ENCODE data around the gene FOXN3.

DNA sequence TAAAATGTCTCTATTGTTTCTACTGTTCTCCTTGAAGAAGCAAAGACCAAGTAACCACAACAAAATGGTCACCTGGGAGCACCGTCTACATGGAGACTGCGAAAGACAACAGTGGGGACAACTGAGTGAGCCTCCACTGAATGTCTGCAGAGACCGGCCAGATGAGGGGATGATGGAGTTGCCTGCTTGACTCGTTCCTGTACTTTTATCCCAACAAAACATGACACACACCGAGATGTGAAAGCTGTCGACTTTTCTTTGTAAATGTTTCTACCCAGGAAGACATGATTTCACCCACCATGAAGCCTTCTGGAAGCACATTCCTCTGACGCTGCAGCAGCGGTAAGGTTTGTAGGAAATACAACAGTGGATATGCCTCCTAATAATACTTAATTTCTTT lies 66.9 kb downstream of the FOXN3 start:
- no peak for TF ChIP-seq EZH2 (IDR thresholded peaks at IDR 0.05; ENCODE audit: low read length)
- TF ChIP-seq, protein P1, sequence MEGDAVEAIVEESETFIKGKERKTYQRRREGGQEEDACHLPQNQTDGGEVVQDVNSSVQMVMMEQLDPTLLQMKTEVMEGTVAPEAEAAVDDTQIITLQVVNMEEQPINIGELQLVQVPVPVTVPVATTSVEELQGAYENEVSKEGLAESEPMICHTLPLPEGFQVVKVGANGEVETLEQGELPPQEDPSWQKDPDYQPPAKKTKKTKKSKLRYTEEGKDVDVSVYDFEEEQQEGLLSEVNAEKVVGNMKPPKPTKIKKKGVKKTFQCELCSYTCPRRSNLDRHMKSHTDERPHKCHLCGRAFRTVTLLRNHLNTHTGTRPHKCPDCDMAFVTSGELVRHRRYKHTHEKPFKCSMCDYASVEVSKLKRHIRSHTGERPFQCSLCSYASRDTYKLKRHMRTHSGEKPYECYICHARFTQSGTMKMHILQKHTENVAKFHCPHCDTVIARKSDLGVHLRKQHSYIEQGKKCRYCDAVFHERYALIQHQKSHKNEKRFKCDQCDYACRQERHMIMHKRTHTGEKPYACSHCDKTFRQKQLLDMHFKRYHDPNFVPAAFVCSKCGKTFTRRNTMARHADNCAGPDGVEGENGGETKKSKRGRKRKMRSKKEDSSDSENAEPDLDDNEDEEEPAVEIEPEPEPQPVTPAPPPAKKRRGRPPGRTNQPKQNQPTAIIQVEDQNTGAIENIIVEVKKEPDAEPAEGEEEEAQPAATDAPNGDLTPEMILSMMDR (optimal IDR thresholded peaks at IDR 0.05 in 1 of 3, IDR thresholded peaks at IDR 0.05 in 1 of 3, conservative IDR thresholded peaks at IDR 0.05 in 1 of 3; ENCODE audit: extremely low read depth in 1 of 3, insufficient read depth in 2 of 3, low read length in 3 of 3), result no peak
